Islet precursor cell (in vitro differentiated cells): ENCODE data around the gene KIAA0753.
A peak's percentile ranks its signal among the peaks of the same experiment; 100 is the strongest.

Source experiments
- DNase-seq: peaks from one replicate; pipeline ENCODE4 v3.0.0-alpha.2; 2018

Gene KIAA0753

DNA sequence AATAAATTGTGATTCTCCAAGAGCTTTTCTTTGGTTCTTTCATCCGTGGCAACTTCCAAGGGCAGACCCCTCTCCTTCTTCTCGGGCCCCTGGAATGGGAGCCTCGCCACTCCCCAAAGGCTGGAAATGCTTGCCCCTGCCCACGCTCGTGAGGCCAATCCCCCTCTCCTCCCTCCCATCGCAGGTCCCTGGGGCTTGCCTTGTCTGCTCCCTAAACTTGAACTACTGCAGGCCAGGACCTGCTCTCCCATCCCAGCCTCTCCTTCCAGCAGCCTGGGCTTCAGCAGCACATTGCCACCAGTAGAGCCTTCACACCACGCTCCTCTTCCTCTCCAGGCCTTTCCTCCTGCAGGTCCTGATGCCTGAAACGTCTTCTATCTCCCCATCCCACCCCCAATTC lies 95.2 kb downstream of the KIAA0753 start:
- DNase-seq, result no peak

DNA sequence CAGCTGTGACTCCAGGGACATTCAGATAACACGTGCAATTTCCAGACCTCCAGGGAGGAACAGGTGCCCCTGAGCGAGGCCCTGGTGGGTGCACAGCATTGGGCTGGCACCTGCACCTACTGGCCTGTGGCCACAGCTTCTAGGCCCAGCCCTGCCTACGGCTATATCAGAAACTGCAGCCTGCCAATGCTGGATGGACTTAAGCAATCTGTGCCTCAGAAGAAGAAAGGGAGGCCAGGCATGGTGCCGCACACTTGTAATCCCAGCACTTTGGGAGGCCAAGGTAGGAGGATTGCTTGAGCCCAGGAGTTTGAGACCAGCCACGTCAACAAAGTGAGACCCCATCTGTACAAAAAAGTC lies 96.5 kb downstream of the KIAA0753 start:
- DNase-seq, result no peak

DNA sequence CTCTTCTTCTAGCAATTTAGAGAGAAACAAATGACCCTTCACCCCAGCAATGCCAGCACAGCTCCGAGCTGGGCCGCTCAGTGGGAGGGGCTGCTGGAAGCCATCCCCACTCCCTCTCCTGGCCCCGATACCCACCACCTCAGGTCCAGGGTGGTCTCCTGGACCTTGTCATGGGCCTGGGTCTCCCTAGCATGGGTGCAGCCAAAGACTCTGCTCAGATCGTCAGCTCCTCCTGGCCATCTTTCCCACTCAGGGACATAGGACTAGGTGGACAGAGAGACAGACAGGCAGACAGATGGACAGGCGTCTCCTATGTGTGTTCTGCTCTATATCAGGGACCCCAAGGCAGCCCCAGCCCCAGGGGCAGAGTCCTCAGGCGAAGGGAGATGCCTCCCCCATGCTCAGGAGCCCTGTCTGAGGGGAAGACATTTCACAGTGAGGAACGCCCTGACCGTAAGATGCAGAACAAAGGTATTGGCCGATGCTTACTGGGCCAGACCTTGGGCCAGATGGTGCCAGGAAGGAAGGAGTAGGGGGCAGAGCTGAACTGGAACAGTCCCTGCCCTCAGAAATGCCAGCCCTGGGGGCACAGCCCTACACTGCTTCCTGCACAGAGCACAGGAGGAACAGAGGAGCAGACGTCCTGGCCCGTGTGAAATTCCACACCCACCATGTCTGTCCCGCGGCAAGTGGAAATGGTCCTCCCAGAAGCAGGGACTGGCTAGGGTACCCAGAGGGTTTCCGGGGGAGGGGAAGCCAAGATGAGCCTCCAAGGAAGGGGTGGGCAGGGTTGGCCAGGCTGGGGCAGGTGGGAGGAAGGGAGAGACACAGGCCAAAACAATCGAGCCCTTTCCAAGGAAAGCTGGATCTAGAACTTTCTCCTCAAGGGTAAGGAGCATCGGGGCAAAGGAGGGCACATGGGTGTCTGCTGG lies 97.2 kb downstream of the KIAA0753 start:
- DNase-seq, result no peak

DNA sequence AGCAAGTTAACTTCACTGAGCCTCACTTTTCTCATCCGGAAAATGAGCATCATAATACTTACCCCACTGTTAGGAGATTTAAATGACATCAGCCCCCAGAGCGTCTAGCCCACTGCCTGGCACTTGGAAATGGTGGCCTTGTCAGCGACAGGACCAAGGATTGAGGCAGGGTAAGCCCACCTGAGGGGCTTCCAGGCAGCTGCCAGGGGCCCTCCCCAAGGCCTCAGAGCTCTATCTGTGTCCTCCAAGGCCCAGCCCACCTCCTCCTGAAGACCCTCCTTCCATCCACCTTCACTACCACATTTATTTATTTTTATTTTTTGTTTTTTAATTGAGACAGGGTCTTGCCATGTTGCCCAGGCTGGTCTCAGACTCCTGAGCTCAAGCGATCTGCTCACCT lies 97.9 kb downstream of the KIAA0753 start:
- DNase-seq, result no peak

DNA sequence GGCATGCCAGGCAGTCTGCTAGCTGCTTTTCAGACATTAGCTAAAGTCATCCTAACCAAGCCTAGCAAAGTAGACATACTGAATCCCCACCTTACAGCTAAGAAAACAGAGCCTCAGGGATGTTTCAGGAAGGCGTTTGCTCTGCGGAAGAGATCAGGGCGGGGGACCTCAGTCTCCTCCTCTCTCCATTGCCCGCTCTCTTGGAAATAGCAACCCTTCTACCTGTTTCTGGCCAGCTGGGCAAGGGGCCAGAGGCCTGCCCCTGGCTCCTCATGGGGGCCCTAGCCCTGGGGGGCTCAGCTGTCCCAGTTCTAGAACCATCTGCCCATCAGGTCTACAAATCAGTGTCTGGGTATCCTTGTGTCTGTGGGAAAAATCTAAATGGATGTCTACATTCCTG lies 98.6 kb downstream of the KIAA0753 start:
- DNase-seq, result no peak

DNA sequence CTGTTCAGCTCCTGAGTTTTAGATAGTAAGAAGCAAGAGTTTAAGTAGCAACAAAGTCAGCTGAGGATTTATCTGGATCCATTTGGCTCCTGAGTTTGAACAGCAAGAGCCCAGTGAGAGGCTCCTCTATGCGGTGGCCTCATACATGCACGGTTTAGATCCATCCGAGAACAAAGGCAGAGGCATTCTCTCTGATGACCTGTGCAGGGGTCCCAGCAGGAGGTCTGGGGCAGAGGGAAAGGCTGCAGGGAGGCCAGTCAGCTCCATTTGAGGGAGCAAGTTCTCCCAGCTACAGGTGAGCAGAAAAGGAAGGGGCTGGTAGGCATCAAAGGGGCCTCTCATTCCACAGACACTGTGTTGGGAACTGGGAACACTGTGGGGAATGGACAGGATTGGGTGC lies 100.6 kb downstream of the KIAA0753 start:
- DNase-seq, result no peak

DNA sequence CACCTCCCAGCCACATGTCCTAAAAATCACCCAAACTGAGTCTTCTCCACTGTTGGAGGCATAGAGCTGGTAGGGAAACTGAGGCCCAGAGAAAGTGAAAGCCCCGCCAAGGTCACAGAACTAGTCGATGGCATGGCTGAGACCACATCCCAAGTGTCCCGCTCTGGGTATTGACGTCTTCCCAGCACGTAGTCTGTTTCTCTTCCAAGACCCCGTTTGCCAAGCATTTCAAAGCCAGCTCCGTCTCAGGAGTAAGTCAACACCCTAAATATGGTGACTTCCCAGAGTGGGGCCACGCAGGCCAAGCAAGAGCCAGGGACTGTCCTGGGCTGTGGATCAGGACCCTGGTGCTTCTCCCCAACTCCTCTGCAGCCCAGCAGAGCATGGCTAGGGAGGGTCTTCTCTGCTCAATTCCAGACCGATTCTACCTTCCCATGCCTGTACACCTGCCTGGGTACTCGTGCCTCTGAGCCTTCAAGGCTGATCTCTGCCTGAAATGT lies 103.9 kb downstream of the KIAA0753 start:
- DNase-seq, result peak; percentile 37

DNA sequence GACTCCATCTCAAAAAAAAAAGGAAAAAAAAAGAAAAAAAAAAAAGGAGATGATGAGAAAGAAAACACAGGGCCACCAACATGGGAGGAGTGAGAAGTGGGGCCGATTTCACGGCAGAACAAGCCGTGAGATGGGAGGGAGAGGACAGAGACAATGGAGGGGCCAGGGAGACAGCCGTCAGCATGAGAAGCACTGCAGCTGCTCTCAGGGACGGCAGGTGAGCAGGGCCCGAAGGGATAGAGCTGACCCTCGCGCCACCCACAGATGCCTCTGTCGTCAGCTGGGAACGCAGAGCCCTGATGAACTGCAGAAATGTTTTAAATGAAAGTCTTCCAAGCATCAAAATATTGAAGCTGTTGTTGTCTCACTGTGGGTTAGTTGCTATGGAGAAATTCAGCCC lies 104.5 kb downstream of the KIAA0753 start:
- DNase-seq, result peak; percentile 38

DNA sequence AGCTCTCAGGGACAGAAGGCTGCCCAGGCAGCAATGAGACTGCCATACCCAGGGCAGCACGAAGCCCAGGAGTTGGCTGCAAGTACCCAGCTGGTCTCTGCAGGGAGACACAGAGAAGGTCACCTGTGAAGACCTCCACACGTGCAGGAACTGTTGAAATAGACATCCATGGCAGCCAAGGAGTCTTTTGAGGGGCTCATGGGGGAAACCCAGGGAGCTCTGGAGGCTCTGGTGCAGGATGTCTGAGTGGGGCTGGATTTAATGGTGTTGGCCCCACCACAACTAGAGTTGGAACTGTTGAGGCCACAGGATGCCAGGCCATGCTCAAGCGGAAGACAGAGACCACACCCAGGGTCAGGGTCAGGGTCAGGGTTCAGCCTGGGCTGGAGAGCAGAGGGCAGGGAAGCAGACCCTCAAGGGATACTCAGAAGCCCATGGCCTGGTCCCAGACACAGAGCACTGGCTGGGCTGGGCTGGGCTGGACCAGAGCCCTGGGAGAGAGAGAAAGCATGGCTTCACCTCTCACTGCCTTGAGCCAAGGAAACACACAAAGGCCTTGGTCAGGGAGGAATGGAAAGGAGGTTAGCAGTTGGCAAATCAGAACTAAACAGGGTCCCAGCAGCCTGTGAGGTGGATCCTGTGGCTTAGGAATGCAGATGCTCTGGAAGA lies 105.5 kb downstream of the KIAA0753 start:
- peak; percentile 48 for DNase-seq

DNA sequence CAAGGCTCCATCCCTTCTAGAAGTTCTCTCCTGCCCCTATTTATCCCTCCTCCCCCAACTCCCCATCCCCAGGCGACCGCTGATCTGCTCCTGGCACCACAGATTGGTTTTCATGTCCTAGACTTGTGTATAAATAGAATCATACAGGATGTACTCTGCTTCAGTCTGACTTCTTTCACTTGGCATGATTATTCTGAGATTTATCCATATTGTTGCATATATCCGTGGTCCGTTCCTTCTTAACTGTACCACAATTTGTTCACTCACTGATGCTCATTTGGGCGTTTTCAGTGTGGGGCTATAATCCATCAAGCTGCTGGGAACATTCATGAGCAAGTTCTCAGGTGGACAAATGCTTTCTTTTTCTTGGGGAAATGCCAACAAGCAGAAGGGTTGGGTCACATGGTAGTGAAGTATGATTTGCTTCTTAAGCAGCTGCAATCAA lies 108.0 kb downstream of the KIAA0753 start:
- no peak for DNase-seq

DNA sequence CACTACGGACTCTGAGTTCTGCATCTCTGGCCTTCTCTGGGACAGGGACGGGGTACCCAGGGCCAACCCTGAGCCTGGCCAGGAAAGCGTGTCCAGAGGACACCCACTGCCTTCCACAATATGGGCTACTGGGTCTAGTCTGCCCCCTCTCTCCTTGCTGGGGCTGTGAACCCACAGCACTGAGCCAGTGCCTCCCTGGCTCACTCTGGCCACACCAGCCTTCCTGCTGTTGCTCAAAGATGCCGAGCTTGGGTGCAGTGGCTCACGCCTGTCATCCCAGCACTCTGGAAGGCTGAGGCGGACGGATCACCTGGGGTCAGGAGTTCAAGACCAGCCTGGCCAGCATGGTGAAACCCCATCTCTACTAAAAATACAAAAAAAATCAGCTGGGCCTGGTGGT lies 108.9 kb downstream of the KIAA0753 start:
- peak; percentile 44 for DNase-seq

DNA sequence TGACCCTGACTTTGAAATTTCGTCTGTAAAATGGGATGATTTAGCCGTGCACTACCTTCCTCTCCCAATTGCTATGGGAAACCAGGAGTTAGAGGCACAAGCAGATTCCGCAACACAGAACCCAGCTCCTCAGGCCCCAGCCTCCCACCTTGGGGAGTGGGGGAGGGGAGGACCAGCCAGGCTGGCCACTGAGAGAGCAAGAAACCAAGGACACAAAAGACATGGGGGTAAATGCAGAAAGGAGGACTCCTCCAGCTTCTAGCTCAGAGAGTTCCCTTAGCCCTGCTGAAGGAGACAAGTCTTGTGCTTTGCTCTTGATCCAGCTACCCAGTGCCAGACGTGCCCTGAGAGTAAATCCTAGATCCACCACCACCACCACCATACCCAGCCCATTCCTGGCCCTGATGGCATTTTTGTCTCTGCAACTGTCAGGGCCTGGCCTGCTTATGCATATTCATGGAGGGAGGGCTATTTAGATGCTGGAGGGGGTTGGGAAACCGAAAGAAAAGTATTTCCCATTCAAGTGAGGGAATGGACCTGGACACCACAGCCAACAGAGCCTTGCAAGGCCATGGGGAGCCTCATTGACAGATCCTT lies 110.1 kb downstream of the KIAA0753 start:
- peak; percentile 48 for DNase-seq

DNA sequence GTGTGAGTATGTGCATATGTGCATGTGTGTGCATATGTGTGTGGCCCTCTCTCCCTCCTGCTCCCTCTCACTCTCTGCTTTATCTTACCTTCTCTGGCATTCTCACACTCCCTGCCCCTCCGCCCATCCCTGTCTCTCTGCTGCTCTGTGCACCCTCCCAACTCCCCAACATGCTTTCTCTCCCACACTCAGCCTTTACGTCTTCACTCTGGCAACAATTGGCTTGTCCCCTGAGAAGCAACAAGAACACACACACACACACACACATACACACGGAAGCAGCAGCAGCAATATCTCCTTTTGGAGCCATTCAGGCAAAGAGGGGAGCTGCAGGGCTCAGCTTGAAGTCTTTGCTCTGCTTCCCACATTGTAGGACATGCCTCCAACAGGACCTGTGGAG lies 112.0 kb downstream of the KIAA0753 start:
- DNase-seq, result peak; percentile 46
